Measurements from ENCODE around the gene SUN3.

DNA sequence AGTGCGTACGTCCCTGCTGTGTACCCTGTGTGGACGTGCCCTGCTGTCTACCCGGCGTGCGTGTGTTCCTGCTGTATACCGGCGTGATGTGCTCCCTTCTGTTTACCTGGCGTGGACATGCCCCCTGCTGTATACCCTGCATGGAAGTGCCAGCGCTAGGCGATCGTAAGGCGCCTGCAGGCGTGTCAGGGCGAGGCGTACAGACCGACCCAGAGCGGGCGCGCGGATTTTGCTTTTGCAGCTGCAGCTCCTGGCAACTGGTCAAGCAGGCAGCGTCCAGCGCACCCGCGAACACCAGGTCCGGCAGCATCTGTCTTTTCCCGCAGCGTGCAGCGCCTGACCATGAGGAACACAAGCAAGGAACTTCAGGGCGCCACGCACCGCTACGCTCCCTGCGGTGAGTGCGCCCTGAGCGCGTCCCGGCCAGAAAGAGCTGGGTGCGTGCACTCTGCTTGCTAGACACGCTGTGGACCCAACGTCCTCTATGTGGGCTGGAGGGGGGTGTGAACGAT, 7.1 kb upstream of the SUN3 start:
- TF ChIP-seq, protein P1, sequence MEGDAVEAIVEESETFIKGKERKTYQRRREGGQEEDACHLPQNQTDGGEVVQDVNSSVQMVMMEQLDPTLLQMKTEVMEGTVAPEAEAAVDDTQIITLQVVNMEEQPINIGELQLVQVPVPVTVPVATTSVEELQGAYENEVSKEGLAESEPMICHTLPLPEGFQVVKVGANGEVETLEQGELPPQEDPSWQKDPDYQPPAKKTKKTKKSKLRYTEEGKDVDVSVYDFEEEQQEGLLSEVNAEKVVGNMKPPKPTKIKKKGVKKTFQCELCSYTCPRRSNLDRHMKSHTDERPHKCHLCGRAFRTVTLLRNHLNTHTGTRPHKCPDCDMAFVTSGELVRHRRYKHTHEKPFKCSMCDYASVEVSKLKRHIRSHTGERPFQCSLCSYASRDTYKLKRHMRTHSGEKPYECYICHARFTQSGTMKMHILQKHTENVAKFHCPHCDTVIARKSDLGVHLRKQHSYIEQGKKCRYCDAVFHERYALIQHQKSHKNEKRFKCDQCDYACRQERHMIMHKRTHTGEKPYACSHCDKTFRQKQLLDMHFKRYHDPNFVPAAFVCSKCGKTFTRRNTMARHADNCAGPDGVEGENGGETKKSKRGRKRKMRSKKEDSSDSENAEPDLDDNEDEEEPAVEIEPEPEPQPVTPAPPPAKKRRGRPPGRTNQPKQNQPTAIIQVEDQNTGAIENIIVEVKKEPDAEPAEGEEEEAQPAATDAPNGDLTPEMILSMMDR (IDR thresholded peaks at IDR 0.05), result no peak
- no peak for TF ChIP-seq CBFB (CRISPR knock-in tag; IDR thresholded peaks at IDR 0.05; ENCODE audit: low read depth)
- no peak for TF ChIP-seq ELF4 (CRISPR knock-in tag; IDR thresholded peaks at IDR 0.05; ENCODE audit: low read depth)
- TF ChIP-seq FOXJ3 (CRISPR knock-in tag; IDR thresholded peaks at IDR 0.05; ENCODE audit: borderline replicate concordance), result no peak
- TF ChIP-seq, protein P2, sequence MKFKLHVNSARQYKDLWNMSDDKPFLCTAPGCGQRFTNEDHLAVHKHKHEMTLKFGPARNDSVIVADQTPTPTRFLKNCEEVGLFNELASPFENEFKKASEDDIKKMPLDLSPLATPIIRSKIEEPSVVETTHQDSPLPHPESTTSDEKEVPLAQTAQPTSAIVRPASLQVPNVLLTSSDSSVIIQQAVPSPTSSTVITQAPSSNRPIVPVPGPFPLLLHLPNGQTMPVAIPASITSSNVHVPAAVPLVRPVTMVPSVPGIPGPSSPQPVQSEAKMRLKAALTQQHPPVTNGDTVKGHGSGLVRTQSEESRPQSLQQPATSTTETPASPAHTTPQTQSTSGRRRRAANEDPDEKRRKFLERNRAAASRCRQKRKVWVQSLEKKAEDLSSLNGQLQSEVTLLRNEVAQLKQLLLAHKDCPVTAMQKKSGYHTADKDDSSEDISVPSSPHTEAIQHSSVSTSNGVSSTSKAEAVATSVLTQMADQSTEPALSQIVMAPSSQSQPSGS (CRISPR knock-in tag; IDR thresholded peaks at IDR 0.05; ENCODE audit: borderline replicate concordance, low read depth), result no peak
- no peak for TF ChIP-seq SP1 (CRISPR knock-in tag; conservative IDR thresholded peaks at IDR 0.05)
